Osteoblast (primary cell): Measurements from ENCODE around the gene RGS12. TPM values are rescaled to one million over a fixed set of nuclear protein-coding genes. Genes with fewer than 3 reads are reported as not detected.

Experiments
- DNase-seq: peaks from one replicate; pipeline ENCODE4 v3.0.0; 2011; ENCODE audit warnings: low spot score, mixed read lengths; ENCODE audit not compliant: insufficient read length; ENCODE audit errors: missing footprints
- H2AFZ ChIP-seq: 2 replicates; pipeline ENCODE4 v1.6.0; 2011; ENCODE audit warnings: mild to moderate bottlenecking, low read length
- H3K27ac ChIP-seq: 2 replicates; pipeline ENCODE4 v1.5.1; 2011; ENCODE audit warnings: mild to moderate bottlenecking, low read depth, low read length, moderate library complexity
- H3K27me3 ChIP-seq: 2 replicates; pipeline ENCODE4 v1.6.0; 2012; ENCODE audit warnings: mild to moderate bottlenecking, control low read depth, inconsistent platforms, low read length, moderate library complexity; ENCODE audit not compliant: insufficient read depth
- H3K36me3 ChIP-seq: 2 replicates; pipeline ENCODE4 v1.5.1; 2011; ENCODE audit warnings: mild to moderate bottlenecking, low read length, control low read depth, moderate library complexity; ENCODE audit not compliant: insufficient read depth
- H3K4me1 ChIP-seq: 2 replicates; pipeline ENCODE4 v1.5.1; 2011; ENCODE audit warnings: mild to moderate bottlenecking, low read length, control low read depth, moderate library complexity; ENCODE audit not compliant: insufficient read depth
- H3K4me2 ChIP-seq: 2 replicates; pipeline ENCODE4 v1.6.0; 2011; ENCODE audit warnings: mild to moderate bottlenecking, low read length; ENCODE audit not compliant: insufficient read depth
- H3K4me3 ChIP-seq: fragments of 200-600 bp; sonication (generic); 3 replicates; pipeline ENCODE4 v1.5.1; 2012; ENCODE audit warnings: mild to moderate bottlenecking, low read length, inconsistent platforms; ENCODE audit not compliant: insufficient read depth
- H3K79me2 ChIP-seq: 2 replicates; pipeline ENCODE4 v1.6.0; 2012; ENCODE audit warnings: mild to moderate bottlenecking, low read length, control low read depth, inconsistent platforms; ENCODE audit not compliant: insufficient read depth
- H3K9me3 ChIP-seq: 2 replicates; pipeline ENCODE4 v1.5.1; 2011; ENCODE audit warnings: low read depth, low read length, control low read depth
- H4K20me1 ChIP-seq: 2 replicates; pipeline ENCODE4 v1.6.0; 2012; ENCODE audit warnings: mild to moderate bottlenecking, low read length, control low read depth; ENCODE audit not compliant: insufficient read depth
- CTCF ChIP-seq: IDR thresholded peaks from 2 replicates; pipeline ENCODE4 v1.5.1; 2011; ENCODE audit warnings: mild to moderate bottlenecking, low read depth, low read length, moderate library complexity; ENCODE audit errors: extremely low read depth
- total RNA-seq: library from RNA; depleted of rRNA; stranded (reverse); fragments of >200 nt; gene quantifications from 2 replicates; pipeline ENCODE4 v1.2.3, GENCODE V29; 2012

RGS12 gene
- total RNA-seq, 1 donor: 61.2 TPM

GRCh38 chr4:3276986-3277385, 15.8 kb upstream of the RGS12 start:
- Histone ChIP-seq H2AFZ (peak overlapping the region; percentile 54), H3K27me3 (peaks cover 18% of the 10 kb centered on the region), H4K20me1 (no peaks in the 10 kb centered on the region), H3K4me2 (peak overlapping the region; percentile 33), H3K27ac (no peak overlapping the region), H3K9me3 (no peaks in the 10 kb centered on the region), H3K4me3 (no peak overlapping the region), H3K36me3 (no peaks in the 10 kb centered on the region), H3K79me2 (no peaks in the 10 kb centered on the region), H3K4me1 (peaks cover 4% of the 10 kb centered on the region)
- peak; percentile 80 for DNase-seq
- TF ChIP-seq CTCF: no peak

GRCh38 chr4:3280466-3280865, 12.4 kb upstream of the RGS12 start:
- Histone ChIP-seq H3K9me3 (no peaks in the 10 kb centered on the region), H2AFZ (no peak overlapping the region), H4K20me1 (no peaks in the 10 kb centered on the region), H3K36me3 (no peaks in the 10 kb centered on the region), H3K27ac (no peak overlapping the region), H3K4me3 (no peak overlapping the region), H3K4me1 (peaks cover 4% of the 10 kb centered on the region), H3K79me2 (no peaks in the 10 kb centered on the region), H3K4me2 (no peak overlapping the region), H3K27me3 (peaks cover 16% of the 10 kb centered on the region)
- peak; percentile 63 for DNase-seq
- TF ChIP-seq CTCF: no peak

- H3K36me3 ChIP-seq: no peaks in the 10 kb centered on the region
- H3K4me1 ChIP-seq: peaks cover 11% of the 10 kb centered on the region
- no peak overlapping the region for H3K4me2 ChIP-seq
- H3K27me3 ChIP-seq: peaks cover 27% of the 10 kb centered on the region
- no peaks in the 10 kb centered on the region for H4K20me1 ChIP-seq
- no peaks in the 10 kb centered on the region for H3K9me3 ChIP-seq
- no peak overlapping the region for H3K4me3 ChIP-seq
- DNase-seq: peak; percentile 35
- no peak overlapping the region for H3K27ac ChIP-seq
- no peak for TF ChIP-seq CTCF
- H3K79me2 ChIP-seq: no peaks in the 10 kb centered on the region
- no peak overlapping the region for H2AFZ ChIP-seq
Measured at GRCh38 chr4:3283483-3283882, 9.3 kb upstream of the RGS12 start.

- peak; percentile 73 for DNase-seq
- H3K27me3 ChIP-seq: peaks cover 25% of the 10 kb centered on the region
- no peak overlapping the region for H3K4me3 ChIP-seq
- H2AFZ ChIP-seq: no peak overlapping the region
- no peak for TF ChIP-seq CTCF
- H3K36me3 ChIP-seq: no peaks in the 10 kb centered on the region
- no peaks in the 10 kb centered on the region for H3K79me2 ChIP-seq
- H4K20me1 ChIP-seq: no peaks in the 10 kb centered on the region
- peaks cover 11% of the 10 kb centered on the region for H3K4me1 ChIP-seq
- no peak overlapping the region for H3K4me2 ChIP-seq
- no peak overlapping the region for H3K27ac ChIP-seq
- H3K9me3 ChIP-seq: no peaks in the 10 kb centered on the region
Measured at GRCh38 chr4:3283916-3284315, 8.9 kb upstream of the RGS12 start.
